HG03060 (cell line): ENCODE results near the gene RSPO4.

Experiments
- ATAC-seq: cut with Tn5 transposase; IDR thresholded peaks from one replicate; pipeline ENCODE4 v1.9.1; 2021; ENCODE audit warnings: low read depth, moderate number of reproducible peaks; ENCODE audit not compliant: unreplicated experiment

RSPO4 gene

GRCh38 chr20:972256-972655 is 29.9 kb downstream of the RSPO4 start:
- no peak for ATAC-seq

GRCh38 chr20:971346-971745 is 30.8 kb downstream of the RSPO4 start:
- no peak for ATAC-seq

- ATAC-seq, result no peak
Observed at GRCh38 chr20:969868-970267, 32.2 kb downstream of the RSPO4 start.

- ATAC-seq, result no peak
Observed at GRCh38 chr20:967796-968742, 34.0 kb downstream of the RSPO4 start.

- no peak for ATAC-seq
Observed at GRCh38 chr20:965956-966355, 36.2 kb downstream of the RSPO4 start.

GRCh38 chr20:963795-964194 is 38.3 kb downstream of the RSPO4 start:
- ATAC-seq, result no peak

- no peak for ATAC-seq
Observed at GRCh38 chr20:962683-963082, 39.4 kb downstream of the RSPO4 start.

GRCh38 chr20:962223-962622 is 39.9 kb downstream of the RSPO4 start:
- ATAC-seq, result no peak

- ATAC-seq, result no peak
Observed at GRCh38 chr20:961768-962167, 40.3 kb downstream of the RSPO4 start.

GRCh38 chr20:959996-960615 is 42.0 kb downstream of the RSPO4 start:
- no peak for ATAC-seq

- ATAC-seq, result no peak
Observed at GRCh38 chr20:958936-959815, 42.9 kb downstream of the RSPO4 start.

- ATAC-seq, result no peak
Observed at GRCh38 chr20:957544-957943, 44.6 kb downstream of the RSPO4 start.

GRCh38 chr20:956330-956951 is 45.7 kb downstream of the RSPO4 start:
- ATAC-seq, result no peak

GRCh38 chr20:955656-956055 is 46.5 kb downstream of the RSPO4 start:
- no peak for ATAC-seq

- no peak for ATAC-seq
Observed at GRCh38 chr20:955111-955510, 47.0 kb downstream of the RSPO4 start.

GRCh38 chr20:953742-954141 is 48.4 kb downstream of the RSPO4 start:
- ATAC-seq, result no peak

- ATAC-seq, result no peak
Observed at GRCh38 chr20:952196-952795, 49.8 kb downstream of the RSPO4 start.

- ATAC-seq, result no peak
Observed at GRCh38 chr20:951384-952169, 50.5 kb downstream of the RSPO4 start.

- no peak for ATAC-seq
Observed at GRCh38 chr20:949717-950116, 52.4 kb downstream of the RSPO4 start.
